Measurements from ENCODE around the gene HHAT.

HHAT gene

DNA sequence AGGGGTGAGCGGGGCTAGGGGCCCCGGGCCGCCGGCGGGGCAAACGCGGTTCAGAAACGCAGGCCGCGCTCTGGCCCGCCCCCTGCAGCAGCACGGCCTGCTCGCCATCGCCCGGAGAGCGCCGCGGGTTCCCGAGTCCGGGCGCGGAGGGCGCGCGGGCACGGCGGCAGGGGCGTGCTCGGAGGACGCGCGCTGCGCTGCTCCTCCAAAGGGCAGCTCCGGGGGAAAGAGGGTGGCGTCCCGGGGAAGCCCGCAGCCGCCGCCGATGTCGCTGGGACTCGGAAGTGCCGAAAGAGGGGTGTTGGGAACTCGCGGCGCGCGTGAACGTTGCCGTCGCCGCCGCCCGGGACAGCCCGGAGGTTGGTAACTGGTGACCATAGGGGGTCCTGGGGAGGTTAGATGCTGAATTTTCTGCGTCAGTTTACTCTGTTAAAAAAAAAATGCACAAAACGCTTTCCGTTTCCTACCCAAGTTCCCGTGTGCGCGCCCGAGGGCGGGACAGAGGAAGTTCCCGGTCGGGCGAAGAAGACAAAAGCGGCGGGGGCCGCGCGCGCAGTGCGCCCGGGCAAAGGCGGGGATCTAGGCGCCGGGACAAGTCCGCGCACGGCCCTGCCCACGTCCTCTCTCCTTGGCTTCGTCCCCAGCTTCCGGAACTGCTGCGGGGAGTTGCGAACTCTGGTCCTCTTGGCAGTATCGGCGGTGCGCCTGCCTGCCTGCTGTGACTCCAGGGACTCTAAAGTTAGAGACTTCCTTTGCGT, at the start of gene HHAT:
Gene HHAT, plus strand, starts transcription at position 157 of the 758 bp plus-strand sequence. CDS start 20,074 bp downstream, outside the sequence.
- in situ Hi-C loops (cut with HindIII; ENCODE audit: low sequenced_read_pairs), result no loop called here

DNA sequence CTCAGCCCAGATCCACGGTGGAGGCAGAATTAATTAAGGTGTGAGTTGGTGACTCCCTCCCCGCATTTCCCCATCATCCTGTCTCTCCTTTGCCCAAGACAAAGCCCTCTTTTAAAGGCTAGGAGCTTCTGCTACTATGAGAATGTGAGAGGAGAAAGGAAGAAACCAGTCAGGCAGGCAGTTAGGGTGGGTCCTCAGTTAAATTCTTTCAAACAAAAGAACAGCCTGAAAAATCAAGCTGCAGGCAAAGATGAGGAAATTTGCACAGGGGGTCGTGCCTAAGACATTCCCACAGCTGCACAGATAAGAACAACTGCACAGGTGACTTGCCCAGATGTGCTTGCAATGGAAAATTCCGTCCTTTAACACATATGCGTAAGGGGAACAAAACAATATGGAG, 48.5 kb upstream of the HHAT start:
- in situ Hi-C loops (cut with HindIII; ENCODE audit: low sequenced_read_pairs), result no loop called here

DNA sequence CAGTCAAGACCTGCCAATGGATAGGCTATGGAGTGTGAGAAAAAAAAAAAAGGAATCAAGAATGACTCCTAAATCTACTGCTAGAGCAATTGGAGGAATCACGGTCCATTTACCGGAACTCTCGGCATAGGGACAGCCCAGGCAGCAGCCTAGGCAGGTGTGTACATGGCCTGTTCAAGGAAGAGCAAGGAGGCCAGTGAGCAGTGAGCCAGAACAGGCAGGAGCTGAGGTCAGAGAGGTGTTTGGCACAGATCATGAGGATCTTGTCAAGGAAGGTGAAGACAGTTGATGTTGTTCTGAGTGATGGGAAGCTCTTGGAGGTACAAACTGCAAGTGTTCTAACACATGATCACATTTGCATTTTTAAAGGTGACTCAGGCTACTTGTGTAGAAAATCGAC, 40.6 kb upstream of the HHAT start:
- in situ Hi-C loops (cut with HindIII; ENCODE audit: low sequenced_read_pairs), result no loop called here

DNA sequence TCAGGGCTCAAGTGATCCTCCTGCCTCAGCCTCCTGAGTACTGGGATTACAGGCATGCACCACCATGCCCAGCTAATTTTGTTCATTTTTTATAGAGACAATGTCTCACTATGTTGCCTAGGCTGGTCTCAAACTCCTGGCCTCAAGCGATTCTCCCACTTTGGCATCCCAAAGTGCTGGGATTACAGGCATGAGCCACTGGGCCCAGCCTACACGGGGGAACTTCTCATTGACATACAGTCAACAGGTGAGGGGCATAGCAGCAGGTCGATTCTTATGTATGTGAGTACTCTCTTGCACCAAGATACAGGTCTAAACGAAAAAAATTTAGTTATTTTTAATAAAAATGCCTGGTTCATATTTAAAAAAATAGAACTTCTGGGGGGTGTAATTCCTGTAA, 39.5 kb upstream of the HHAT start:
- in situ Hi-C loops (cut with HindIII; ENCODE audit: low sequenced_read_pairs), result no loop called here

DNA sequence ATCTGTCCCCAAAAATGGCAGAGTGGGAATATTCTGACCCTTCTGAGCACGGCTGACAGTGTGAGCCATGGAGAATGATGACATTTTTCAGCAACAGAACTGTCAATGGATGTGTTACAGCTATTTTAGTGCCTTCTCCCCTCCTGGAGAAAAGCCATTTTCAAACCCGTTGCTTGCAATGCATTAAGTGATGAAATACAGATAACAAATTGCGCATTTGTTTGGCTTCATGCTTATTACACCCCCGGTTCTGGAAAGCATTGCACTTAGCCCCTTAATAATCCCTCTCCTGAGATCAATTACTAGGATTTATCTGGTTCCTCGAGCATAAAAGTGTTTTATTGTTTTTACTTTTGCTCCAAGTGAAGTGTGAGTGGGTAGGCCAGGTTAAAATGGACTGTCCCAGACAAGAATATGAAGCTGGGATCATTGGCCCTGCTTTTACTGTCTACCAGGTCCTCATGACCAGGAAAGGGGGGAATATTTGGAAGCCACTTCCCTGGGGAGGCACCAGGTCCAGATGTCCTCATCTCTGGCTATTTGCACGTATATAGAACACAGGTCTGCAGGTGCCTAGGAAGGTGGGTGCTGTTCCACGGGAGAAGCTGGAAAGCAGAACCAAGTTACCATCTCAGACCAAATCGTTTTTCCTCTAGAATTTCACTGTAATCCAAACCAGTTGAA, 37.5 kb upstream of the HHAT start:
- in situ Hi-C loops (cut with HindIII; ENCODE audit: low sequenced_read_pairs), result no loop called here

DNA sequence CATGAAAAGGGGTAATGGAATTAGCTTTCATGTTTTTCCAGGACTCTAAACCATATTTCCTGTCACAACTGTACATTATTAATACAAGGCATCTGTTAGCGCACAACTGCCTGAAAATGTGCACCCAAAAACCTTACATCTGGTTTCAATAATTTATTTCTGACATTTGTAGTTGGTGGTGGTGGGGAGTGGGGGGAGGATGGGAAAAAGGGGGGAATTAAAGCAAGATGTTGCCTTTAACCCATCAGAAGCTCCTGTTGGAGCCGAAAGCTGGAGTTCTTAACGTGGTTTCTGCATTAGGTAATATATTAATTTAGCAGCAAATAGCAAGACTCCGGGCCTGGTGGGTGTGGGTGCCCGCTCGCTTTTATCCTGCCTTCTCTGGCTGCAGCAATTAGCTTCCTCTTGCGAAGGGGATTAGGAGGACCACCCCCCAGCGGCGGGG, 36.9 kb upstream of the HHAT start:
- in situ Hi-C loops (cut with HindIII; ENCODE audit: low sequenced_read_pairs), result no loop called here

DNA sequence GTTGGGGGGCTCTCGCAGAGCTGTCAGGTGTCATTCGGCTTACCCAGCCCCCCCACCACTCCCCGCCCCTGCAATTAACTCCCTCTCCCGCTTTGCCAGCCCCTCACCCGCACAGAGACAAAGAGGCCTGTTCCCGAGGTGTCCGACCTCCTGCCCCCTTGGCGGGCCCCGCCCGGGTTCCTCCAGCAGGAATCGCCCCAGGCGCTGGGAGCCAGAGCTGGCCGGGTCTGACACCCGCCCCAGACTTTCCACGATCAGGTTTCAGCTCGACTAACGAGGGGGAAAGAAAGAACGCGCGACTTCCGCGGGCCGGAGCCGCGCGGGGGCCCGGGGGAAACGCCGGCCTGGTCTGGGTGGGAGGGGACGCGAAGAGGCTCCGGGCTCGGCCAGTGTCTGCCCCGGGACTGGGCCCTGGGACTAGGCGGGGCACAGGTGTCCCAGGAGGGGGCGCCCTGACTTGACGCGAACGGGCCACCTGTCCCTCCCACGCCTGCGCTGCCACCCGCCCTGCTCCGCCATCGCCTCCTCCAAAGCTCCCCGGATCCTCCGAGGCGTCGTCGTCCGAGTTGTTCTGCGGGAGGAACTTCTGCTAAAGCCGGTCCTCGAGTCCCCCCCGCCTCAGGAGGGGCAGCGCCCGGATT, 36.4 kb upstream of the HHAT start:
- in situ Hi-C loops (cut with HindIII; ENCODE audit: low sequenced_read_pairs), result no loop called here

DNA sequence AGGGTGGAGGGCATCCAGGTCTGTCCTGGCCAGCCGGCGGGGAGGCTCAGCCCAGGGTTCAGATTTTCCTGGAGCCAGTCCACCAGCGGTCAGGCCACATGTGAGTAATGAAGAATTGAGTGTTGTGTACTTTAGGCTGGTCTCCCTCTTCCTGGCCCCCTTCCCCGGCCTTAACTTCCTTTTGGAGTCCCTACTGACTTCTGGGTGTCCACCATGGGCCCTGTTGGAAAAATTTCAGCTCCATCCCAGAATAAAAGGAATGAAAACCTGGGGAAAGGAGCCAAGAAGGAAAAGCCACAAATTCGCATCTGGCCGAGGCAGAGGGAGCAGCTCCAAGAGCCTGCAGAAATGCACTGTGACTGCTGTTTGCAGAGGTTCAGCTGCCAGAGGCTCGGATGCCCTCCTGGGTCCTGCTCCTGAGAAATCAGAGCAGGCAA, 35.5 kb upstream of the HHAT start:
- in situ Hi-C loops (cut with HindIII; ENCODE audit: low sequenced_read_pairs), result no loop called here

DNA sequence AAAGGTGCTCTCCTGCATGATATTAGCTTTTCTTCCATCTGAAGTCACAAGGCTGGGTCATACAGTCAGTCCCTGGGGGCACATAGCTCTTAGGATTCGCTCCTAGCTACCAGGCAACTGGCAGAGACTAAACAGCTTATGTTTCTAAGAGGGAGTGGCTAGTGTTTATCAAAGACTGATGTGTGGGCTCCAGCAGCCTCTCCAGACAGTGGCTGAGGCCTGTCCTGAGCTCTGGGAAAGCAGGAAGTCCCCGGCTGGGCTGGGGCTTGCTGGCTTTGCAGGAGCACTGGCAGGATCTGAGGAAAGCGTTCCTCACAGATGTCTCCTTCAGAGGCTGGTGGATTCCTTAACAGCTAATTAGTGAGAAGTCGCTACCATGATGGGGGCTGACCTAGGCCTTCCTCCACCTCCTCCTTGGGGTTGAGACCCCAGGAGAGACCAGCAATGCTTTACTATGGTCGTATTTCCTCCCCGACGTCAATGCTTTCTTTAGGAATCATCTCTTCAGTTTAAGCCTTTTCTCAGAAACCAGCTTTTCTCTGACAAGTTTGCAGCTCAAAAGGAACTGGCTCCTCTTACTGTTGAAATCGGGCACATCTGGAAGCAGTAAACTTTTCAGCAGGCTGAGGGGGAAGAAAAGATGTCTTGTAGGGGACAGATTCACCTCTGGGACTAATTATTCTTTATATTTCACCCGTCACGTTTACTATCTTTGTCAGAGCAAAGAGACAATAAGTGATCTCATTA, 33.5 kb upstream of the HHAT start:
- in situ Hi-C loops (cut with HindIII; ENCODE audit: low sequenced_read_pairs), result no loop called here

DNA sequence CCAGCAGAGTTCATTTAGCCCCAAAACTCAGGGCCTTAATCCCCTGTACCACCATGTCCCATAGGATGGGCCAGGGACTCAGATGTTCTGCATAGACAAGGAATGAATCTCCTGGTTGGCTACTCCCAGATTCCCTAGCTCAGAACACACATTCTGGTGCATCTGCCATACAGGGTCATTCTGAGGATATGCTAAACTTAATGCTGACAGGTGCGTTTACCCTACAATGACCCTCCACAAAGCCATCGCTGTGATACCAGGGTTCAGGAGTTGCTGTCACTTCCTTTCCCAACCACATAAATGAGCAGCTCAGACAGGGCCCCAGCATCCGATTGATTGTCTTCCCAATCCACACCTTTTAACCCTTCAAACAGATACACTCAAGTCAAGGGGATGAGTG, 32.0 kb upstream of the HHAT start:
- in situ Hi-C loops (cut with HindIII; ENCODE audit: low sequenced_read_pairs), result no loop called here

DNA sequence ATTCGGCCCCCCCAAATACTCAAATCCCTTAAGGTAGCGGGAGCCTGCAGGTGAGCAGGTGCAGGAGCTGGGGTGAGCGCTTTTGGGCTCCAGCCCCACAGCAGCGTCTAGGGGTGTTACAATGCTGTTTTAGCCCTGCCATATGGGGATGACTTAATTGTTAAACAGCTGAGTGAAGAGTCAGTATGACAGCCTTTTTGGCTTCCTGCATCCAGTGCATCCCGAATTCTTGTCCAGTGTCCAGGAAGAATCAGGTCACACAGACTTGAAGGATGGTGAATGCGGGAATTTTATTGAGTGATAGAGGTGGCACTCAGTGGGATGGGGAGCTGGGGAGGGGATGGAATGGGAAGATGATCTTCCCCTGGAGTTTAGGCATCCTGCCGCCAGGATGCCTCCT, 30.4 kb upstream of the HHAT start:
- in situ Hi-C loops (cut with HindIII; ENCODE audit: low sequenced_read_pairs), result no loop called here

DNA sequence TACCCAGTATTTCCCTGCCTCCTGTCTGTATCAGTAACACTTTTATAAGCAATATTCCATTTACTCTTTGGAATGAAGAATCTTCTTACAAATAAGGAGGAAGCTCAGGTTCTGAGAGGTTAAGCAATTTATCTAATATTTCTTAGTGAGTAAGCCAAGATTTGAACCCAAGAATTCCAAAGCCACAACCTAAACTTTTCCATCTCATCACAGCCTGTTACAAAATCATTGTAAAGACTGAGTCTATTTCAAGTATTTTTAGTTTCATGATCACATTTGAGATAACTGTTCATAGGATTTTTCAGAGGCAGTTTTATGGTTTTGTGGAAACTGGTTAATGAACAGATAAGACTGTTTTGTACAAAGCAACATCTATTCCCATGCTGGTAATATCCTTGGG, 29.8 kb upstream of the HHAT start:
- in situ Hi-C loops (cut with HindIII; ENCODE audit: low sequenced_read_pairs), result no loop called here

DNA sequence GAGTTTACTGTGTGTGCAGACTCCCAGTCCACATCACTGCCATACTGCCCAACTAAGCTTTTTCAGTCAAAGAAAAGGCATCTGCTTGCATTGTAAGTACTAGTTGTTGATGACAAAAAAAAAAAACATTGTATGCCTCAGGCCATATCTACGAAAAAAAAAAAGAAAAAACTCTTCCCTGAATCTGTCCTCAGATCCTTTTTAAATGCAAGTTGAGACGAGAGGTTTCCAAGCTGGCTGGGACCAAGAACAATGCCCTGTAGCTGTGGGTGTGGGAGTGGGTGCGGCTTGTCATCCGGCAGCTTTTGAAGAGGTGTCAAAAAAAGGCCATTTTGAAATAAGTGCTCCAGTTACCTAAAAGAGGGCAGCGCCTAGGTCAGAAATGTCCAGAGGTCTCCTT, 29.2 kb upstream of the HHAT start:
- in situ Hi-C loops (cut with HindIII; ENCODE audit: low sequenced_read_pairs), result no loop called here

DNA sequence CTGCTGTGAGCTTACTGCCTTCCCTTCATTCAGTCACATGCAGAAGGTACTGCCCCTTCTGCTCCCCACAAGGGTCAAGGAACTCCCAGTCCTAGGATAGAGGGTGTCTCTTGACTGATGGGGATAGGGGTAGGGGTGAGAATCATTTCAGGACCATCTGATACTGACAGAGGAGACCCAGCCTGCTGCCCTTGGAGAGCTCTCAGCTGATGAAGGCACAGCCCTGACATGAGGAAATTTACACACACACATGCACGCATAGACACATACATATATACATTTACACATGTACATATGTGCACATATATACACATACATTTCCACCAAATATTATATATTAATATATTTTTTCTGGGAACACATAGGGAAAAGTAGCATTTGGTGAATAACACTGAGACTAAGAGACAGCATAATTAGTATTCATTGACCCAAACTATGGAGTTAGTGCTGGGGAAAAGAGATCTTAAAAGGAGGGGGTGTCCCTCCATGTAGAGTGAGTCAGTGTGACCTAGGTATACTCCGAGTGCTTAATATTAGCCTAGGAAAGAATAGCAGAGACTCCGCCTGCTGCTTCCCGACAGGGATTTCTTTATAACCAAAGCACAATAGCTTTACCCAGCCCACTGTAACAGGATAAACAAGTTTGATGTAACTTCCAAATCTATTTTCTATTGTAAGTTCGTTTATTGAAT, 27.6 kb upstream of the HHAT start:
- in situ Hi-C loops (cut with HindIII; ENCODE audit: low sequenced_read_pairs), result no loop called here

DNA sequence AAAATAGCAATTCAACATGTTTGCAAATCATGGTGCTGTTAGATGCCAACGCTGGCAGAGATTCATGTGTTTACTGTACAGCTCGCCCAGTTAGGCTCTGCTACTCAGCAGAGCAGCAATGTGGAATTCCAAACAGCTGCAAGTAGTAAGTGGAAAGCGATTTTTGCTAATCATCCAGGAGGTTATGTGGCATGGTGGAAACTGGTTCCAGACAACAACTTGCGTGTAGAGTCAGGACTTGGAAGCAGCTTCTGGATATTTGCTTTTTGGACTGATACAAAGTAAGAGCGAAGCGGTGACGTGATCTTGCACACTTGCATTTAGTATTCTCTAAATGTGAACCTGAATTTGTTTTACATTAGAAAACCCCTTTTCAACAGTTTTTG, 27.1 kb upstream of the HHAT start:
- in situ Hi-C loops (cut with HindIII; ENCODE audit: low sequenced_read_pairs), result no loop called here

DNA sequence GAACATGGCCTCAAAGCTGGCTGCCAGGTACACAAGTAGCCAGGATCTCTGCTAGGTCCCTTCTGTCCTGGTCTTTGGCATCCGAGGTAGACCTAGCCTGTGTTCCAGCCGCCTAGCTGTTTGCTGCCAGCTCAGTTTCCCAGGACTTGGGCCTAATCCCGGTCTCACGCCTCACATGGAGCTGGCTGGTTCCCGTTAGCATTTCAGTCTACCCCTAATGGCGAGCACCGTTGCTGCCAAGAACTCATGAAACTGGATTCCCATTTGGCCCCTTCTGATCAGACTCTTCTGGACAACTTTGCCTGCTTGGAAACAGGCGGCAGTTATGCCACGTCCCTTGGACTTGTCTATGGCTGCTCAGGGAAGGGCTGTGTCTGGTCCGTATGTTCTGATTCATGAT, 26.2 kb upstream of the HHAT start:
- in situ Hi-C loops (cut with HindIII; ENCODE audit: low sequenced_read_pairs), result no loop called here

DNA sequence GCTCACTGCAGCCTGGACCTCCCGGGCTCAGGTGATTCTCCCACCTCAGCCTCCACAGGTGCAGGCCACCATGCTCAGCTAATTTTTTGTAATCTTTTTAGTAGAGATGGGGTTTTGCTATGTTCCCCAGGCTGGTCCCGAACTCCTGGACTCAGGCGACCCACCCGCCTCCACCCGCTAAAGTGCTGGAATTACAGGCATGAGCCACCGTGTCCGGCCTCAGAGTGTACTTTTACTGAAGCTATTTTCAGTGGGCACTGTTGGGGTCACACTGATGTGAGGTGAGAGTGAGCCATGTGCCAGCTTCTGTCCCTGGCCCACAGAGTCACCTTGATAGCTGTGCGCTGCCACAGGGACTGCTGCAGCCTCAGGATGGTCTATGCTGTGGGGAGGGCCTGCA, 25.3 kb upstream of the HHAT start:
- in situ Hi-C loops (cut with HindIII; ENCODE audit: low sequenced_read_pairs), result no loop called here

DNA sequence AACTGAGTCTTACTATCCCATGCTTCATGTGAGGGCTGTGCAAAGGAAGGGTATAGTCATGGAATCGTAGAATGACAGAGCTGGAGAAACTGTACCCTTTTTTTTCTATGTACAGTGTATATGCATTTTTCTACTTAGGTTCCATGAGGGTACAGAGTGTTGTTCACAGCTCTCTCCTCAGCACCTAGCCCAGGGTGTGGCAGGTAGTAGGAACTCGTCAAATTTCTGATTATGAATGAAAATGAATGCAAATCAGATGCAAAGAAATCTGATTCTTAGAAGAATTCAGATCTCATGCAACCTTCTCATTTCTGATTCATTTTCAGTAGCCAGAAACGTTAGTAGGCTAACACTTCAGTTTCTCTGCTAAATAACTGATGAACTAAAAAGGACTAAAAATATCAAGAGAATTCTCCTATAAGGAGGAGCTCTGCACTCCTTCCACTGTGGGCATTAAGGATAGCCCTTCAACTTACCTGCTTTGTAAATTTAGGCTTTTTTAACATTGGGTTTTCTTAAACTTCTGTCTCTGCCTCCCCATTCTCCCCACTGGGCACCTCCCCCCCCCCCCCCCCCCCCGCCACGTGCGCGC, 18.0 kb upstream of the HHAT start:
- in situ Hi-C loops (cut with HindIII; ENCODE audit: low sequenced_read_pairs), result no loop called here

DNA sequence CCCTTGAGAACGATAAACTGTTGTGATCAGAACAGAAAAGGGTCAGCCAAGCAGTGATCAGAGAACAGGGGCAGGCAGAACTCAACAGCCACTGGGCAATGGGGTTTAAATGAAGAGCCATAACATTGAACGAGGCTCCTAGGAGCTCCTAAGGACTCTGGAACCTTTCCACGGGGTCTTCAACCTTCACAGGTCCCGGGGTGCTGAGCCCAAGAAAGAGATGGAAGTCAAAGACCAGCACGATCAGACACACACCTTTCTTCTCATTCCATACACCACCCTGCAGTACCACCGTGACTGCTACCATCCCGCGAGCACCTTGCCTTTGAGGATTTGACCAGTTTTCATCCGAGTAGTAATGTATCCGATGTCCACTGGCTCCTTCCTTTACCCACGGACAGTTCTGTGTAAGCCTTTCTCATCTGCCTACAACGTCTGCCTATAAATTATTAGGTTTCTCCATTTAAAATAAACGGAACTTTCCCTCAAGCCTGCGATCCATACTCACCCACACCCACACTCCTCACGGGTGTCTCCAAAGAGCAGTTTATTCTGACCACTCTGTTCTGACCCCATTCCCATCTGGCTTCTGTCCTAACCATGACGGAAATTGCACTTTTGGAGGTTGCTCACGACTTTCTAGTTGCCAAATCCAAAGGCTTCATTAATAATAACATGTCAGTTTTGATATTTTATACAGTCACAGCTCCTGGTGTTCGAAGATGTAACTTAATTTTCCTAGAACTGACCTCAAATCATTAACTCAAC, 16.8 kb upstream of the HHAT start:
- in situ Hi-C loops (cut with HindIII; ENCODE audit: low sequenced_read_pairs), result no loop called here

Data from DLD1 (cell line).